Activated CD4-positive, alpha-beta T cell treated with anti-CD3 and anti-CD28 coated beads, Interleukin-2, amount 10 ng/mL, durations not matched to agents 24 days and 14 days (primary cell): Measurements from ENCODE around the gene AQP1. TPM values are rescaled to one million over a fixed set of nuclear protein-coding genes. Genes with fewer than 3 reads are reported as not detected.

ENCODE experiments used
- DNase-seq: peaks from one replicate; pipeline ENCODE4 v3.0.0; 2022
- H3K27ac Mint-ChIP-seq: one replicate; pipeline ENCODE4 v1.8.0; 2022; ENCODE audit warnings: mild to moderate bottlenecking, mixed read lengths
- H3K27me3 Mint-ChIP-seq: one replicate; pipeline ENCODE4 v1.8.0; 2022; ENCODE audit warnings: mixed read lengths
- H3K36me3 Mint-ChIP-seq: one replicate; pipeline ENCODE4 v1.8.0; 2022; ENCODE audit warnings: low read depth, mild to moderate bottlenecking, mixed read lengths
- H3K4me1 Mint-ChIP-seq: one replicate; pipeline ENCODE4 v1.8.0; 2021; ENCODE audit warnings: mixed read lengths
- H3K4me3 Mint-ChIP-seq: one replicate; pipeline ENCODE4 v1.8.0; 2022; ENCODE audit warnings: mild to moderate bottlenecking, moderate library complexity, mixed read lengths
- H3K9me3 Mint-ChIP-seq: one replicate; pipeline ENCODE4 v1.8.0; 2021; ENCODE audit warnings: mixed read lengths
- intact Hi-C: fragments of 100-400 bp; cut with micrococcal nuclease; formaldehyde crosslinking; loops from one replicate; pipeline ENCODE4 v1.15.1; 2023
- total RNA-seq: library from RNA; stranded (reverse); gene quantifications from 2 replicates; pipeline ENCODE4 v1.2.3, GENCODE V29; 2022

AQP1 gene
- total RNA-seq, 1 donor from 2014 or later: not detected

DNA sequence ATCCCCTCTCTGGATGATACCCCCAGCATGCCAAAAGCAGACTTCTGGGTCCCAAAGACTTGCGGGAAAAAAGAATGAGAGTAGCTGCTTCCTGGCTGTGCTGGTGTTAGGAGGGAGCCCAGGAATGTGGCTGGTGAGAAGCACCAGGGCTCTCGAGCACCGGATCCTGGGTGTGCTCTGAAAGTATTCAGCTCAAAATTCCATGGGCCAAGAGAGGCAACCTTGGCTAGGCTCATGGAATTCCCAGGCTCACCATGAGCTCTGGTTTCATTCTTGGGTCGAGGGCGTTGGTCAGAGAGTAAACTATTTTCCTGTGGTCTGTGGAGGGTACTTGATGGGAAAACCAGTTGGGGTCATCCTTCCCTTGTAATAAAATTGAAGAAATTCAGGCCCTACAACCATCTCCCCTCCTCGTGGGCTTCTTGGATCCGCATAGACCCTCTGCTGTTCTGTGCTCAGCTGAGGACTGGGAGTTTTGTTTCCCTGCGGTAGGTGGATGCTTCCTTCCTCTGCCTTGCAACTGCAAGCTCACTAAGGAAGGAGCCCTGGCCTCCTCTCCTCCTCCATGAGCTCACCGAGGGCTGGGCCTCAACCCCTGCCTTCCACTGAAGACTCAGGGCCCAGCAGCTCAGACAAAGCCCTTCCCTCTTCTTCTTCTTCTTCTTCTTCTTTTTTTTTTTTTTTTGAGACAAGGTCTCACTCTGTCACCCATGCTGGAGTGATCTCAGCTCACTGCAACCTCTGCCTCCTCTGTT, 34.5 kb upstream of the AQP1 start:
- Mint-ChIP-seq H3K4me1 (peaks cover 7% of the 10 kb centered on the region), H3K27ac (no peak overlapping the region), H3K27me3 (no peaks in the 10 kb centered on the region), H3K4me3 (no peak overlapping the region), H3K36me3 (no peaks in the 10 kb centered on the region), H3K9me3 (no peaks in the 10 kb centered on the region)
- intact Hi-C loops: no loop called here
- no peak for DNase-seq

DNA sequence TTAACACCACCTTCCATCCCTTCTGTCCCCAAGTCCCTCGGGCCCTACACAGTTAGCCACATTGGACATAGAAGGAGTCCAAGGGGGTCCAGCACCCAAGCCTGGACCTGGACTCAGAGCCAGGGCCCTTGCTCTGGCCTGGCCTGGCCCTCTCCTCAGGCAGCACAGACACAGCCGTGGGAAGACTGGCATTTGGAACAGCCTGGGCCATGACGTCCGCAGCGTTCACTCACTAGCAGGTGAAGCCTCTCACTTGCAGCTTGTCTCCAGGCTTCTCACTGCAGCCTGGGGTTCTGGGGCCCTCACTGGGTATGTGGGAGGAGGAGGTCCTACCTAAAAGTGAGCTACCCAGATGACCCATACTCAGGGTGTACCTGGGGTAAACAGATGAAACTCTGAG, 33.7 kb upstream of the AQP1 start:
- no peak for DNase-seq
- Mint-ChIP-seq H3K4me1 (peaks cover 7% of the 10 kb centered on the region), H3K36me3 (no peaks in the 10 kb centered on the region), H3K9me3 (no peaks in the 10 kb centered on the region), H3K27ac (no peak overlapping the region), H3K27me3 (no peaks in the 10 kb centered on the region), H3K4me3 (no peak overlapping the region)
- intact Hi-C loops: no loop called here

DNA sequence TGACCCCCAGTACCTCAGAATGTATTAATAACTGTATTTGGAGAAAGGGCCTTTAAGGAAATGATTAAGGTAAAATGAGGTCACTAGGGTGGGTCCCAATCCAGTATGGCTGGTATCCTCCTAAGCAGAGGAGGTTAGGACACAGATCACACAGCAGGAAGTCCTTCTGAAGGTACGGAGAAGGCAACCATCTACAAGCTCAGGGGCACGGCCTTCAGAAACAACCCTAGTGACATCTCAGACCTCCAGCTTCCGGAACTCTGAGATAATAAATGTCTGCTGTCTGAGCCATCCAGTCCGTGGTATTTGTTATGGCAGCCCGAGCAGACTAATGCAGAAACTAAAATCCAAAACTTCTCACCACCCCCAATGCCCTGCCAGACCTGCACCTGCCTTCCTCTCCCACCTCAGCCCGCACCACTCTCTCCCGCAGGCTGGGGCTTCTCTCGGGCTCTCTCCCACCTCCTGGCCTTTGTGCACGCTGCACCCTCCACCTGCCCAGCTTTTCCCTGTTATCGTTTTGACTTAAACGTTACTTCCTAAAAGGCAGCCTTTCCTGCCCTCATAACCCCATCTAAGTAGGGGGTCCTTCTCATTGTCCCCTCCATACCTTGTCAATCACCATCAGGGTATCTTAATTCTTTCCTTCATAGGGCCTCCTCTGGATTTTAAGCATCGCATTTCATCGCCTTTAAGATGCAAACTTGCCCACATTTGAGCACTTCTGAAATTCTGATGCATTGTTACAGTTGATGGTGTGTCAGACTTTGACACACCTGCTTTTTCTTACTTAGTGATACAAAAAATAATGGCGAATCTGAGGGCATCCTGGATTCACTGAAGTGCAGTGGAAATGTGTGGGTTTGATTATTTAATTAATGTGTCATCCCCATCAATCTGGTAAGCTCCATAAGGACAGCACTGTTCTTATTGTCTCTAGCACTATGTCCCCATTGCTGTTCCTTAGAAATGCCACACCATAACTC, 32.2 kb upstream of the AQP1 start:
- Mint-ChIP-seq H3K27ac (no peak overlapping the region), H3K27me3 (no peaks in the 10 kb centered on the region), H3K4me1 (peaks cover 7% of the 10 kb centered on the region), H3K36me3 (no peaks in the 10 kb centered on the region), H3K9me3 (no peaks in the 10 kb centered on the region), H3K4me3 (no peak overlapping the region)
- no peak for DNase-seq
- intact Hi-C loops: no loop called here

DNA sequence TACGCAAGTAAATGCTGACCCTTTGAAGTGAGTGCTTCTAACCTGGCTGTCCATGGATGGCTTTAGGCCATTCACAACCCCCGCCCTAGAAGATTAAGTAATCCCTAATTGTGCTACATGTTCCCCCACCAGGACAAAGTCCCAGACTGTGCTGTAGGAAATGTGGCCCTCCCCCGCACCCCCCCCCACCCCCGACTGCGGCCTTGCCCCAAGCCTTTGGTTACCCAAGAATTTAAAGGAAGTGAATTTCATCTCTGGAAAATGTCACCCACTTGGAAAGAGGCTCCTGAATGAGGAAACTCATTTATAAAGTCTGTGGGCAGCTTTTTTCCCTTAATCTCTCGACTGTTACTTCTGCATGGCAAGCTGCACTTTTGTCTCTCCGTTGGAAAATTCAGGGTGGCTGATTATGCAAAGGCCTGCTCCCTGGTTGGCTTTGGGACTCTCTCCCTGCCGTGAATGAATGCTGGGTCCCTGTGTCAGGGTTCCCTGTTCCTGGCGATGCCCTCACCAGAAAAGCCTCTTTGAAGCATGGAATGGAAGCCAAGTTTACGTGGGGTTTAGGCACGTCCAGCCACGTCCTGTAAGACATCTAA, 31.4 kb upstream of the AQP1 start:
- no peaks in the 10 kb centered on the region for H3K36me3 Mint-ChIP-seq
- no peak overlapping the region for H3K27ac Mint-ChIP-seq
- no peaks in the 10 kb centered on the region for H3K9me3 Mint-ChIP-seq
- no peaks in the 10 kb centered on the region for H3K27me3 Mint-ChIP-seq
- no peak overlapping the region for H3K4me3 Mint-ChIP-seq
- DNase-seq: no peak
- H3K4me1 Mint-ChIP-seq: peaks cover 6% of the 10 kb centered on the region
- intact Hi-C loops: no loop called here

DNA sequence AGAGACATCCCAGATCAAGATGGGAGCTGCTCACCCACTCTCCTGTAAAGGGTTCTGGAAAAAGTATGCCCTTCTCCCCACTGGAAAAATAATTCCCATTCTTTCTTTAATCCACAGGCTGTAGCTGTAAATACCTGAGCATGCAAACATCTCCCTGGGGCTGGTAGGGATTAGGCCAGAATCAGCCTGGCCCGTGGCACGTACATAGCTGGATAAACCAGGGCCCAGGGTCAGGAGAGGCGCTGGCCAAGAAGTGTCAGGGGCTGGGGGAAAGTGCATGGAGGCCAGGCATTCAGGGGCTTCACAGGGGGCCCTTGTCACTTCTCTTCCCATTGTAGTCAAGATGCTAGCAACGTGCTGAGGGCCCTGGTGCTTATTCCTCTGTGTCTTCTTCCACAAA, 30.7 kb upstream of the AQP1 start:
- no peak for DNase-seq
- H3K27me3 Mint-ChIP-seq: no peaks in the 10 kb centered on the region
- no peaks in the 10 kb centered on the region for H3K36me3 Mint-ChIP-seq
- intact Hi-C loops: no loop called here
- H3K4me3 Mint-ChIP-seq: no peak overlapping the region
- H3K27ac Mint-ChIP-seq: no peak overlapping the region
- H3K9me3 Mint-ChIP-seq: no peaks in the 10 kb centered on the region
- peaks cover 2% of the 10 kb centered on the region for H3K4me1 Mint-ChIP-seq

DNA sequence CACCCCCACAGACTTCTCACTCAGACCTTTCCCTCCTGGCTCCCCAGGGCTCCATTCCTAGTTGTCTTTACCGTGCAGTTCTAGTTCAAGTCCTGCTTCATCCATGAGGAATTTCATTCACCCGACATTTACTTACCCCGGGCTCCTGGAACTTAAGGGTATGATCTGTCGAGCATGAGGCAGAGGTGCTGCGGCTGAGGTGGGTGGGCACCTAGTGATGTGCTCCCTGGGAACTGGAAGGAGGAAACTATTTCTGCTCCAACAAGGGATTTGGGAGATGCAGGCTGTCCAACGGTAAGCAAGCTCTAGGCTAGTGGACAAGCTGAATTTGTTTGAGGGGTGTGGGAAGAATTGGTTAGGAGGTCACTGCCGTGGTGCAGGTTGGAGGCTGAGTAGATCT, 30.2 kb upstream of the AQP1 start:
- intact Hi-C loops: no loop called here

DNA sequence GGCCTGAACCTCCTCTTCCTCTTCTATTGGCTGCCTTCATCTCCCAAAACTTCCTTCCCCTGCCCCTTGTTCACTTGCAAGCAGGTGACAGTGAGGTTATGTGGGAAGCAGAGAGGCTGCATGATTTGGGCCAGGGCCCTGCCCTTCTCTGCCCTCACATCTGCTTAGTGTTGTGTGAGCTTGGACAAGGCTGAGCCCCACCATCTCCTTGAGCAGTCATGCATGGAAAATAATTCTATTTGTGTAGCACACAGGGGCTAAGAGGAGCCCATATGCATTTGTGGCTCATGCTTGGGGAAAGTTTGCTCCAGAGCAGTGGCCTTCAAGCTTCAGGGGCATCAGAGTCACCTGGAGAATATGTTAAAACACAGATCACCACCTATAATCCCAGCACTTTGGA, 26.8 kb upstream of the AQP1 start:
- DNase-seq: no peak
- intact Hi-C loops: no loop called here

More for the DNA sequence above, 30.2 kb upstream of the AQP1 start:
- H3K4me3 Mint-ChIP-seq: no peak overlapping the region
- no peaks in the 10 kb centered on the region for H3K36me3 Mint-ChIP-seq
- no peak overlapping the region for H3K27ac Mint-ChIP-seq
- no peaks in the 10 kb centered on the region for H3K9me3 Mint-ChIP-seq
- H3K27me3 Mint-ChIP-seq: no peaks in the 10 kb centered on the region
- H3K4me1 Mint-ChIP-seq: no peaks in the 10 kb centered on the region
- no peak for DNase-seq

DNA sequence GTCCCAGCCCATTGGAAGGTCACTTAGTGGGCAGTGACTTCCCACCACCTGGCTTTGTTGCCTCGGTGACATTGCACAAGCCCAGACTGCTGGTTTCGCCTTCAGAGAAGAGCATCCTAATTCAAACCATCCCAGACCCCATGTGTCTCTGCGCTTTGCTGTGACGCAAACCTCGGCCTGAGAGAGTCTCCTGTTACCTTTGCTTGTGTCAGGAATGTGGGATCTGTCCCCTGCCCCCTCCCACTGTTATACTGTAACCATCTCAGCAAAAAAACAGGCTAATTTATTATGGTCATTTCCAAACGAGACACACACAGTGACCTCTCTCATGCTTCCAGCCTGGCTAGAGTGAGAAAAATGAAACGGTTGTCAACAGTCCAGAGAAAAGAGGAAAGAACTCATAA, 25.0 kb upstream of the AQP1 start:
- Mint-ChIP-seq H3K4me1 (no peaks in the 10 kb centered on the region), H3K27me3 (peaks cover 3% of the 10 kb centered on the region), H3K27ac (no peak overlapping the region), H3K36me3 (no peaks in the 10 kb centered on the region), H3K4me3 (no peak overlapping the region), H3K9me3 (no peaks in the 10 kb centered on the region)
- DNase-seq: no peak
- intact Hi-C loops: no loop called here

More for the DNA sequence above, 26.8 kb upstream of the AQP1 start:
- no peaks in the 10 kb centered on the region for H3K9me3 Mint-ChIP-seq
- H3K27me3 Mint-ChIP-seq: no peaks in the 10 kb centered on the region
- no peaks in the 10 kb centered on the region for H3K36me3 Mint-ChIP-seq
- no peaks in the 10 kb centered on the region for H3K4me1 Mint-ChIP-seq
- no peak overlapping the region for H3K4me3 Mint-ChIP-seq
- no peak overlapping the region for H3K27ac Mint-ChIP-seq

DNA sequence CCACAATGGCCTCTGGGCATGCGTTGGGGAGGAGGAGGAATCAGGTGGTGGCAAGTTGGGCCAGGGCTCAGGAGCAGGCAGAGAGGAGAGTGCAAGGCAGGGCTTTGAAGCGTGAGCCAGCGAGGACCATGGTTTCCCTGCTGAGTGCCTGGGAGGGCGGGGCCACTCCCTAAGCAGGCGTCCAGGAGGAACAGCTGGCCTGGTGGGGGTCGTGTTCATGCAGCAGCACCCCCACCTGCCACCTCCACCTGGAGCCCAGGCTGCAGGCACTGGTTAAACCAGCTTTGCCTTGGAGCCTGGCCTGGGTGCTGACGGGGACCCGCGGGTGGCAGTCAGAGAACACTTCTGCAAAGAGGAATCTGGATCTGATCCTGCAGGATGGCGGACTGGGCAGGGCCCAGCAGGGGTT, 24.2 kb upstream of the AQP1 start:
- Mint-ChIP-seq H3K36me3 (no peaks in the 10 kb centered on the region), H3K27me3 (peaks cover 3% of the 10 kb centered on the region), H3K27ac (no peak overlapping the region), H3K4me3 (no peak overlapping the region), H3K4me1 (no peaks in the 10 kb centered on the region), H3K9me3 (no peaks in the 10 kb centered on the region)
- DNase-seq: no peak
- intact Hi-C loops: no loop called here

DNA sequence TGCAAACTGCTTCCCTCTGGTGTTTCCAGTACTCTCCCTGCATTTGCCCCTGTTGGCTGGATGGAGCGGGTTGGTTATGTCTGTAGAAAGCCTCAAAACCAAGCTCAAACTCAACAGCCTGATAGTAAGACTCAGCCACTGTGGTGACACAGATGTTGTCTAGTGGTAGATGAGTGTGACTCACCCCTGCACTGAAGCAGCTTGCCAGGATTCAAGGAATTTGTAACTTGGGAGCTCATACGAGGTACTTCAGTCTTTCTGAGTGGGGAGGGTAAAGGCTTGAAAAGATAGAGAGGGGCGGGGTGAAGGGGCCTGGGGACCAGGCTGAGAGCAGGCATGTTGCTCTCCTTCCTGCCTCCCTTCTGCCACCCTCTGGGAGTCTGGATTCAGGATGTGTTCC, 22.9 kb upstream of the AQP1 start:
- H3K9me3 Mint-ChIP-seq: no peaks in the 10 kb centered on the region

DNA sequence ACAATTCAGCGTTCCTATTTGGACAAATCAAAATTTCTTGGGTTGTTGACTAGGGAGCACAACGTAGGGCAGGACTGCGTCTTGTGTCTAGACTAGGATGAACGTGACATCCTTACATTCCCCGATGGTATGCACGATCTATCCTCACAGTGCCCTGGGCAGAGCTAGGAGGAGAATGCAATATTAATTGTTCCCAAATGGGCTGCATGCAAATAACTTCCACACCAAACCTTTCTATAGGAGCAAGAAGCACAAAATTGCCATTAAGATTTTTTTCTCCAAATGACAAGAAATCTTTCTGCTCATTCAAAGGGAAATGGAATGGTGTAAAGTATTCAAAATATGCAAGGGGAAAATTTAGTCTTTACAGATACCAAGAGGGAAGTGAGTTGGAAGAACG, 21.4 kb upstream of the AQP1 start:
- no peak for DNase-seq
- H3K27me3 Mint-ChIP-seq: peaks cover 3% of the 10 kb centered on the region
- intact Hi-C loops: no loop called here

More for the DNA sequence above, 22.9 kb upstream of the AQP1 start:
- Mint-ChIP-seq H3K27ac (no peak overlapping the region), H3K36me3 (no peaks in the 10 kb centered on the region), H3K27me3 (peaks cover 3% of the 10 kb centered on the region), H3K4me3 (no peak overlapping the region), H3K4me1 (no peaks in the 10 kb centered on the region)
- DNase-seq: no peak
- intact Hi-C loops: no loop called here

DNA sequence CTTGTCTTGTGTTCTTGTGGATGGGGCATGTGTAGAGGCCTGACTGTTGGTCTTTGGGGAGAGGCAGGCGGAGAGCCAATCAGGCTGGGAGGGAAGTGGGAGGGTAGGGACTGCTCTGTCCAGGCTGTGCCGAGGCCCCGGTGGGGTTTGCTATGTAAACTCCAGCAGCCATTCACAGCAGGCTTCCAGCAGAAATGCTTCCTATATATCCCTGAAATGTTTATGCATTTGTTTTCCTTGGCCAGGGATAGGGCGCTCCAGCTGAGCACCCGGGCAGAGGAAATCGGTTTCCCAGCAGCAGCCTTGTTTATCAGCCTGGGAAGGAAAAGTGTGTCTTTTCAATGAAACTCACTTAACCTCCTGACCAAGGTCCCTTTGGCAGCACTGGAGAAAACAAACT, 18.3 kb upstream of the AQP1 start:
- H3K36me3 Mint-ChIP-seq: no peaks in the 10 kb centered on the region
- intact Hi-C loops: no loop called here
- H3K4me1 Mint-ChIP-seq: no peaks in the 10 kb centered on the region

More for the DNA sequence above, 21.4 kb upstream of the AQP1 start:
- H3K9me3 Mint-ChIP-seq: no peaks in the 10 kb centered on the region
- H3K4me3 Mint-ChIP-seq: no peak overlapping the region
- no peaks in the 10 kb centered on the region for H3K36me3 Mint-ChIP-seq
- no peaks in the 10 kb centered on the region for H3K4me1 Mint-ChIP-seq
- no peak overlapping the region for H3K27ac Mint-ChIP-seq

DNA sequence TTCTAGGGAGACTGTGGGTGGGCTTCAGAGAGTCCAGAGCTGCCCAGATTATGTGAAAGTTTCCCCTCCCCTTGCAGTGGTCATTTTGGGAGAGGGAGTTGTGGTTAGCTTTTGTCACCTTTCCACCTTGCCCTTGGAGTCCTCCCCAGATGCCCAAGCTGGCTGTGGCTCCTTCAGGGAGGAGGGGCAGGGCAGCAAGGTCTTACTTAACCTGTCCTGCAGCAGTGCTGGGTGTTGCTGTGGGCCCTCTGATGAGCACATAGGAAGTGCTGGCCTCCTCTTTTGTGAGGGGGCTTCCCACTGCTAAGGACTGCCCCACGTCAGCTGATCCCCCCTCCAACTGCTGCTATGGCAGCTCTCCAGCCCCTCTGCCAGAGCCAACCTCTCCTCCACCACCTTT, 17.6 kb upstream of the AQP1 start:
- Mint-ChIP-seq H3K4me1 (no peaks in the 10 kb centered on the region), H3K9me3 (no peaks in the 10 kb centered on the region), H3K4me3 (no peak overlapping the region), H3K36me3 (no peaks in the 10 kb centered on the region), H3K27ac (no peak overlapping the region), H3K27me3 (peaks cover 3% of the 10 kb centered on the region)
- DNase-seq: no peak
- intact Hi-C loops: no loop called here

More for the DNA sequence above, 18.3 kb upstream of the AQP1 start:
- H3K27ac Mint-ChIP-seq: no peak overlapping the region
- no peak overlapping the region for H3K4me3 Mint-ChIP-seq
- no peak for DNase-seq
- peaks cover 3% of the 10 kb centered on the region for H3K27me3 Mint-ChIP-seq
- H3K9me3 Mint-ChIP-seq: no peaks in the 10 kb centered on the region
